Esophagus squamous epithelium (tissue), 4 donors: ENCODE data around the gene LIPH.

Experiments
- POLR2A ChIP-seq, 4 donors: fragments of 450-650 bp; IDR thresholded peaks; one replicate each; pipeline ENCODE4 v1.6.1; 2017; ENCODE audit warnings: antibody characterized with exemption in 4 of 4, mild to moderate bottlenecking in 4 of 4, moderate library complexity in 3 of 4
- TF ChIP-seq, protein P1 (sequence below), 6 experiments: fragments of 450-650 bp in 4 of 6; fragments of 200-600 bp in 2 of 6; sonication (generic) in 2 of 6; IDR thresholded peaks; one replicate each; pipeline ENCODE4 v1.5.1; 2016 to 2019; ENCODE audit warnings: antibody characterized with exemption in 6 of 6, mild to moderate bottlenecking in 4 of 6, moderate library complexity in 4 of 6

- TF ChIP-seq, protein P1, sequence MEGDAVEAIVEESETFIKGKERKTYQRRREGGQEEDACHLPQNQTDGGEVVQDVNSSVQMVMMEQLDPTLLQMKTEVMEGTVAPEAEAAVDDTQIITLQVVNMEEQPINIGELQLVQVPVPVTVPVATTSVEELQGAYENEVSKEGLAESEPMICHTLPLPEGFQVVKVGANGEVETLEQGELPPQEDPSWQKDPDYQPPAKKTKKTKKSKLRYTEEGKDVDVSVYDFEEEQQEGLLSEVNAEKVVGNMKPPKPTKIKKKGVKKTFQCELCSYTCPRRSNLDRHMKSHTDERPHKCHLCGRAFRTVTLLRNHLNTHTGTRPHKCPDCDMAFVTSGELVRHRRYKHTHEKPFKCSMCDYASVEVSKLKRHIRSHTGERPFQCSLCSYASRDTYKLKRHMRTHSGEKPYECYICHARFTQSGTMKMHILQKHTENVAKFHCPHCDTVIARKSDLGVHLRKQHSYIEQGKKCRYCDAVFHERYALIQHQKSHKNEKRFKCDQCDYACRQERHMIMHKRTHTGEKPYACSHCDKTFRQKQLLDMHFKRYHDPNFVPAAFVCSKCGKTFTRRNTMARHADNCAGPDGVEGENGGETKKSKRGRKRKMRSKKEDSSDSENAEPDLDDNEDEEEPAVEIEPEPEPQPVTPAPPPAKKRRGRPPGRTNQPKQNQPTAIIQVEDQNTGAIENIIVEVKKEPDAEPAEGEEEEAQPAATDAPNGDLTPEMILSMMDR (IDR thresholded peaks at IDR 0.05): no peak
- no peak for TF ChIP-seq POLR2A (IDR thresholded peaks at IDR 0.05)
Observed at GRCh38 chr3:185585518-185585858, 33.1 kb upstream of the LIPH start.
